ENCODE results near the gene SNAPC3. TPM values are rescaled to one million over a fixed set of nuclear protein-coding genes. Genes with fewer than 3 reads are reported as not detected.

SNAPC3 gene
- total RNA-seq, 1 experiment from 2014 or later = 26.1 TPM

- POLR2A ChIA-PET = no interaction called here
- Histone ChIP-seq H2AFZ (ENCODE audit: low read depth, low read length, poor library complexity, severe bottlenecking) (no peak overlapping the region), H3K36me3 (ENCODE audit: control insufficient read depth in 1 of 2, insufficient read depth in 2 of 2, low read length in 2 of 2) (peaks cover 9 to 15% of the 10 kb centered on the region in 2 experiments; a peak in 3 of 4 replicates), H3K9ac (ENCODE audit: low read length) (no peak overlapping the region), H3K4me1 (ENCODE audit: control insufficient read depth in 1 of 2, insufficient read depth in 2 of 2, low read length in 2 of 2) (no peaks in the 10 kb centered on the region), H3K4me2 (ENCODE audit: low read length) (no peak overlapping the region), H3K27ac (ENCODE audit: low read depth, low read length) (no peak overlapping the region), H4K20me1 (ENCODE audit: insufficient read depth) (no peaks in the 10 kb centered on the region; the same call in 1 of the 2 replicates), H3K79me2 (ENCODE audit: insufficient read depth, low read length) (peaks cover 81% of the 10 kb centered on the region), H3K9me2 (ENCODE audit: insufficient read depth) (no peaks in the 10 kb centered on the region), H3K4me3 (replicated peaks in 1 of 2; ENCODE audit: low read depth in 1 of 2, low read length in 2 of 2) (no peak overlapping the region), H3K9me3 (ENCODE audit: control insufficient read depth in 1 of 2, insufficient read depth in 1 of 2, low read depth in 1 of 2, low read length in 2 of 2) (no peaks in the 10 kb centered on the region), H3K27me3 (ENCODE audit: insufficient read depth, low read length) (no peaks in the 10 kb centered on the region)
- CTCF ChIA-PET = no interaction called here
- BruUV-seq (replicated peaks) = no TSS peak
- TF ChIP-seq REST (IDR thresholded peaks at IDR 0.05; ENCODE audit: low read depth) (no peak), EZH2phosphoT487 (IDR thresholded peaks at IDR 0.05; ENCODE audit: borderline replicate concordance) (no peak), FOSL1 (IDR thresholded peaks at IDR 0.05; ENCODE audit: low read depth) (no peak), CBX3 (IDR thresholded peaks at IDR 0.05; ENCODE audit: low read depth) (no peak), ATF3 (IDR thresholded peaks at IDR 0.05) (no peak), TCF7L2 (IDR thresholded peaks at IDR 0.05; ENCODE audit: borderline replicate concordance, extremely low read depth, insufficient read depth, insufficient read length) (no peak), POLR2AphosphoS5 (IDR thresholded peaks at IDR 0.05; ENCODE audit: low read depth, low read length) (no peak), MAX (IDR thresholded peaks at IDR 0.05) (no peak), JUND (IDR thresholded peaks at IDR 0.05) (no peak), YY1 (IDR thresholded peaks at IDR 0.05; ENCODE audit: extremely low read depth, insufficient replicate concordance, low read depth, low read length) (no peak), EGR1 (IDR thresholded peaks at IDR 0.05; ENCODE audit: low read depth) (no peak), CEBPB (IDR thresholded peaks at IDR 0.05; ENCODE audit: low read depth) (no peak), ELF1 (IDR thresholded peaks at IDR 0.05; ENCODE audit: borderline replicate concordance, low read depth) (no peak), ZNF274 (IDR thresholded peaks at IDR 0.05; ENCODE audit: low read depth, low read length) (no peak)
- RAD21 ChIA-PET (ENCODE audit: low non-redundant PET in 1 of 2, low total read pairs in 2 of 2, uncharacterized antibody in 2 of 2, unreplicated experiment in 2 of 2) = no interaction called here
- no peak for ATAC-seq
- DNase-seq (ENCODE audit: low read depth, low spot score) = no peak
- intact Hi-C loops (cut with micrococcal nuclease) = no loop called here
Observed at GRCh38 chr9:15491950-15492349, 69.3 kb downstream of the SNAPC3 start.
